GM23338 (cell line): Measurements from ENCODE around the gene CHRM4. TPM values are rescaled to one million over a fixed set of nuclear protein-coding genes. Genes with fewer than 3 reads are reported as not detected.

Experiments used
- ATAC-seq: fragments of 200-7000 bp; cut with Tn5 transposase; 3 replicates; pipeline ENCODE4 v1.9.1; 2020
- DNase-seq: peaks from one replicate; pipeline ENCODE4 v3.0.0-alpha.2; 2015; ENCODE audit warnings: low spot score
- H2AFZ ChIP-seq: fragments of 200-600 bp; sonication (generic); 2 replicates; pipeline ENCODE4 v1.8.0; 2016; ENCODE audit warnings: antibody characterized with exemption, mild to moderate bottlenecking, moderate library complexity
- H3F3A ChIP-seq: fragments of 200-600 bp; sonication (generic); replicated peaks from 2 replicates; pipeline ENCODE4 v1.8.0; 2017; ENCODE audit warnings: antibody characterized with exemption, mixed run types, low read depth
- H3K27ac ChIP-seq: fragments of 200-600 bp; sonication (generic); 2 replicates; pipeline ENCODE4 v1.6.1; 2016; ENCODE audit warnings: low read depth
- H3K27me3 ChIP-seq: fragments of 200-600 bp; sonication (generic); 2 replicates; pipeline ENCODE4 v1.8.0; 2016; ENCODE audit warnings: mild to moderate bottlenecking, mixed run types, moderate library complexity; ENCODE audit not compliant: insufficient read depth
- H3K36me3 ChIP-seq: fragments of 200-600 bp; sonication (generic); 2 replicates; pipeline ENCODE4 v1.8.0; 2016; ENCODE audit warnings: mild to moderate bottlenecking; ENCODE audit not compliant: insufficient read depth
- H3K4me1 ChIP-seq: fragments of 200-600 bp; sonication (generic); 2 replicates; pipeline ENCODE4 v1.8.0; 2016; ENCODE audit warnings: mild to moderate bottlenecking, moderate library complexity; ENCODE audit not compliant: insufficient read depth
- H3K4me2 ChIP-seq: fragments of 200-600 bp; sonication (generic); 2 replicates; pipeline ENCODE4 v1.7.1; 2017; ENCODE audit warnings: mixed run types
- H3K4me3 ChIP-seq: fragments of 200-600 bp; sonication (generic); 2 replicates; pipeline ENCODE4 v1.6.1; 2016; ENCODE audit warnings: mixed run types
- H3K79me2 ChIP-seq: fragments of 200-600 bp; sonication (generic); replicated peaks from 2 replicates; pipeline ENCODE4 v1.8.0; 2017; ENCODE audit warnings: mild to moderate bottlenecking; ENCODE audit not compliant: insufficient read depth
- H3K9me2 ChIP-seq: fragments of 200-600 bp; sonication (generic); 2 replicates; pipeline ENCODE4 v1.8.0; 2017; ENCODE audit not compliant: insufficient read depth
- H4K20me1 ChIP-seq: fragments of 200-600 bp; sonication (generic); replicated peaks from 2 replicates; pipeline ENCODE4 v1.8.0; 2017; ENCODE audit warnings: mild to moderate bottlenecking; ENCODE audit not compliant: insufficient read depth
- H3K27ac Mint-ChIP-seq: 2 replicates; pipeline ENCODE4 v1.8.0; 2020; ENCODE audit warnings: inconsistent platforms, mild to moderate bottlenecking, moderate library complexity, mixed read lengths
- H3K27me3 Mint-ChIP-seq: 3 replicates; pipeline ENCODE4 v1.8.0; 2022; ENCODE audit warnings: low read depth, mild to moderate bottlenecking, moderate library complexity, mixed read lengths, inconsistent platforms; ENCODE audit not compliant: insufficient read depth, poor library complexity
- H3K36me3 Mint-ChIP-seq: 3 replicates; pipeline ENCODE4 v1.8.0; 2021; ENCODE audit warnings: low read depth, mild to moderate bottlenecking, inconsistent platforms, moderate library complexity, mixed read lengths
- H3K4me1 Mint-ChIP-seq: 3 replicates; pipeline ENCODE4 v1.8.0; 2020; ENCODE audit warnings: mild to moderate bottlenecking, inconsistent platforms, mixed read lengths
- H3K4me3 Mint-ChIP-seq: 3 replicates; pipeline ENCODE4 v1.8.0; 2021; ENCODE audit warnings: moderate library complexity, mild to moderate bottlenecking, inconsistent platforms, mixed read lengths
- H3K9me3 Mint-ChIP-seq: 3 replicates; pipeline ENCODE4 v1.8.0; 2020; ENCODE audit warnings: moderate library complexity, mild to moderate bottlenecking, inconsistent platforms, mixed read lengths
- CREB1 ChIP-seq: fragments of 250-450 bp; sonication (Bioruptor Pico); IDR thresholded peaks from 2 replicates; pipeline ENCODE4 v1.5.0; 2020; ENCODE audit warnings: low read depth, mild to moderate bottlenecking, moderate library complexity
- CTCF ChIP-seq, 2 experiments: fragments of 200-600 bp in 1 of 2; sonication (generic) in 1 of 2; conservative IDR thresholded peaks; 2 replicates each; pipeline versions ENCODE4 v1.5.1 to v1.6.1; 2016 to 2017; ENCODE audit warnings: antibody characterized with exemption in 2 of 2, low read depth in 2 of 2, mild to moderate bottlenecking in 2 of 2, moderate library complexity in 1 of 2
- EZH2phosphoT487 ChIP-seq: fragments of 200-600 bp; sonication (generic); IDR thresholded peaks from one replicate; pipeline ENCODE4 v1.8.1; 2018; ENCODE audit warnings: antibody characterized with exemption; ENCODE audit not compliant: unreplicated experiment
- JUNB ChIP-seq: IDR thresholded peaks from one replicate; pipeline ENCODE4 v1.6.1; 2016; ENCODE audit warnings: antibody characterized with exemption; ENCODE audit not compliant: unreplicated experiment
- ZNF114 ChIP-seq: fragments of 250-450 bp; sonication (Bioruptor Pico); IDR thresholded peaks from 2 replicates; pipeline ENCODE4 v1.5.0; 2020; ENCODE audit warnings: mild to moderate bottlenecking, moderate library complexity
- ZNF331 ChIP-seq: fragments of 250-450 bp; sonication (Bioruptor Pico); IDR thresholded peaks from 2 replicates; pipeline ENCODE4 v1.5.0; 2020; ENCODE audit warnings: low read depth, mild to moderate bottlenecking, moderate library complexity
- ZNF462 ChIP-seq: fragments of 250-450 bp; sonication (Bioruptor Pico); IDR thresholded peaks from 2 replicates; pipeline ENCODE4 v1.5.0; 2020; ENCODE audit warnings: mild to moderate bottlenecking, moderate library complexity
- polyA plus RNA-seq: library from polyadenylated mRNA; unstranded; fragments of >200 nt; fragmentation: Nextera tagmentation; extraction: Ambion mirVana; gene quantifications from 2 replicates; pipeline ENCODE4 v1.2.1, GENCODE V29; 2016
- total RNA-seq: library from RNA; depleted of rRNA; stranded (reverse); fragments of >200 nt; shearing (Covaris generic); gene quantifications from 2 replicates; pipeline ENCODE4 v1.2.3, GENCODE V29; 2014

The CHRM4 gene
- total and polyA plus RNA-seq, 2 experiments from 2014 or later = 0.97 TPM; not detected in 1

- ATAC-seq = no peak
- peaks cover 19% of the 10 kb centered on the region for H4K20me1 ChIP-seq
- H3K27ac Mint-ChIP-seq = peak overlapping the region; percentile 66
These were observed 29.2 kb downstream of the CHRM4 start for GRCh38 chr11:46362156-46363030.

More at GRCh38 chr11:46362156-46363030, 29.2 kb downstream of the CHRM4 start:
- H3K79me2 ChIP-seq = peaks cover 53% of the 10 kb centered on the region
- H2AFZ ChIP-seq = no peak overlapping the region
- H3K4me3 ChIP-seq = no peak overlapping the region
- Mint-ChIP-seq H3K36me3 (peaks cover 3% of the 10 kb centered on the region; the same call in 2 of the 3 replicates), H3K9me3 (no peaks in the 10 kb centered on the region), H3K4me1 (peaks cover 42% of the 10 kb centered on the region), H3K4me3 (no peak overlapping the region), H3K27me3 (peaks cover 7% of the 10 kb centered on the region)
- no peaks in the 10 kb centered on the region for H3K36me3 ChIP-seq
- H3K4me1 ChIP-seq = peaks cover 19% of the 10 kb centered on the region; the same call in 1 of the 2 replicates
- H3F3A ChIP-seq = 0 out of 2 replicates have a peak, but pooled peaks cover 6% of the 10 kb centered on the region
- DNase-seq = no peak
- H3K27me3 ChIP-seq = no peaks in the 10 kb centered on the region
- H3K4me2 ChIP-seq = no peak overlapping the region
- H3K27ac ChIP-seq = 0 out of 2 replicates have a peak overlapping the region, but pooled peaks have one; percentile 69
- no peaks in the 10 kb centered on the region for H3K9me2 ChIP-seq
- TF ChIP-seq JUNB = no peak
- TF ChIP-seq ZNF462 (CRISPR knock-in tag) = no peak
- no peak for TF ChIP-seq EZH2phosphoT487
- TF ChIP-seq CTCF (conservative IDR thresholded peaks at IDR 0.05; ENCODE audit: low read depth in 2 of 2) = no peak
- TF ChIP-seq CREB1 = no peak
- TF ChIP-seq ZNF331 (CRISPR knock-in tag) = no peak
- TF ChIP-seq ZNF114 (CRISPR knock-in tag) = no peak
